PC-3 (cell line): ENCODE measurements around the gene GHRL. TPM values are rescaled to one million over a fixed set of nuclear protein-coding genes. Genes with fewer than 3 reads are reported as not detected.

Experiments
- ATAC-seq: fragments of 200-7000 bp; cut with Tn5 transposase; 2 replicates; pipeline ENCODE4 v1.9.1; 2020; ENCODE audit warnings: mild to moderate bottlenecking, moderate library complexity
- Bru-seq: library from RNA; stranded (reverse); fragments of 400-500 nt; gene quantifications from one replicate; lab custom pipeline; 2021; lab: Mats Ljungman, UMichigan
- BruChase-seq, 2 experiments: library from RNA; stranded (reverse); fragments of 400-500 nt; gene quantifications; one replicate each; lab custom pipeline; 2021; lab: Mats Ljungman, UMichigan
- BruUV-seq: library from RNA; stranded (reverse); fragments of 400-500 nt; replicated peaks from 2 replicates; lab custom pipeline; 2021; lab: Mats Ljungman, UMichigan
- CTCF ChIA-PET: fragments of 300-600 bp; sonication (Branson Sonifier 250); formaldehyde crosslinking; loops from one replicate; lab custom pipeline; 2022; ENCODE audit warnings: antibody characterized with exemption; lab: Charles Lee
- POLR2A ChIA-PET: fragments of 300-600 bp; sonication (Branson Sonifier 250); formaldehyde crosslinking; loops from one replicate; lab custom pipeline; 2022; ENCODE audit warnings: antibody characterized with exemption; ENCODE audit not compliant: unreplicated experiment; lab: Charles Lee
- DNase-seq: peaks from one replicate; pipeline ENCODE4 v3.0.0-alpha.2; 2015
- H2AFZ ChIP-seq: fragments of 300-600 bp; sonication (generic); 2 replicates; pipeline ENCODE4 v1.6.0; 2016; ENCODE audit warnings: antibody characterized with exemption, low read length
- H3F3A ChIP-seq: fragments of 300-600 bp; sonication (generic); one replicate; pipeline ENCODE4 v1.6.0; 2017; ENCODE audit warnings: antibody characterized with exemption, low read length, control low read depth, mild to moderate bottlenecking; ENCODE audit not compliant: unreplicated experiment
- H3K27ac ChIP-seq: fragments of 300-600 bp; sonication (generic); 2 replicates; pipeline ENCODE4 v1.5.1; 2016; ENCODE audit warnings: mild to moderate bottlenecking, low read length
- H3K27me3 ChIP-seq: fragments of 300-600 bp; sonication (generic); 2 replicates; pipeline ENCODE4 v1.6.1; 2016; ENCODE audit warnings: low read length, mixed read lengths
- H3K36me3 ChIP-seq: fragments of 300-600 bp; sonication (generic); 2 replicates; pipeline ENCODE4 v1.6.1; 2016; ENCODE audit warnings: low read depth, mixed run types, low read length, mixed read lengths
- H3K4me1 ChIP-seq: fragments of 300-600 bp; sonication (generic); 2 replicates; pipeline ENCODE4 v1.5.1; 2016; ENCODE audit warnings: low read length; ENCODE audit not compliant: insufficient read depth
- H3K4me2 ChIP-seq: fragments of 300-600 bp; sonication (generic); 2 replicates; pipeline ENCODE4 v1.6.0; 2016; ENCODE audit warnings: low read length
- H3K4me3 ChIP-seq: fragments of 300-600 bp; sonication (generic); 2 replicates; pipeline ENCODE4 v1.5.1; 2016; ENCODE audit warnings: mild to moderate bottlenecking, low read length, mixed read lengths
- H3K79me2 ChIP-seq: fragments of 300-600 bp; sonication (generic); 2 replicates; pipeline ENCODE4 v1.6.1; 2017; ENCODE audit warnings: low read length, mixed read lengths
- H3K9ac ChIP-seq: fragments of 300-600 bp; sonication (generic); 2 replicates; pipeline ENCODE4 v1.6.0; 2016; ENCODE audit warnings: mild to moderate bottlenecking, low read length
- H3K9me2 ChIP-seq: fragments of 300-600 bp; sonication (generic); replicated peaks from 2 replicates; pipeline ENCODE4 v1.6.1; 2016; ENCODE audit warnings: mixed run types, low read length, mixed read lengths
- H3K9me3 ChIP-seq: fragments of 300-600 bp; sonication (generic); 2 replicates; pipeline ENCODE4 v1.6.1; 2016; ENCODE audit warnings: low read length, mixed read lengths
- H4K20me1 ChIP-seq: fragments of 300-600 bp; sonication (generic); 2 replicates; pipeline ENCODE4 v1.6.1; 2016; ENCODE audit warnings: low read length, mixed read lengths
- EZH2 ChIP-seq: fragments of 300-600 bp; sonication (generic); IDR thresholded peaks from one replicate; pipeline ENCODE4 v1.6.1; 2017; ENCODE audit warnings: antibody characterized with exemption, mild to moderate bottlenecking, low read length; ENCODE audit not compliant: unreplicated experiment
- EZH2phosphoT487 ChIP-seq: fragments of 300-600 bp; sonication (generic); IDR thresholded peaks from 2 replicates; pipeline ENCODE4 v1.6.1; 2018; ENCODE audit warnings: mild to moderate bottlenecking, antibody characterized with exemption, low read length, borderline replicate concordance
- intact Hi-C: fragments of 100-400 bp; cut with micrococcal nuclease; formaldehyde crosslinking; loops from 2 replicates; pipeline ENCODE4 v1.9.0; 2023
- long read RNA-seq: library from polyadenylated mRNA; unstranded; transcript quantifications from one replicate; pipeline ENCODE4 v2.0.0, GENCODE V29; 2021; ENCODE audit not compliant: unreplicated experiment
- total RNA-seq: library from RNA; depleted of rRNA; stranded (reverse); fragments of >200 nt; gene quantifications from 2 replicates; pipeline ENCODE4 v1.2.3, GENCODE V29; 2014; rRNA removed
- TF ChIP-seq, protein P1 (sequence below): fragments of 300-600 bp; sonication (generic); conservative IDR thresholded peaks from 2 replicates; pipeline ENCODE4 v1.5.1; 2017; ENCODE audit warnings: antibody characterized with exemption, low read depth, mild to moderate bottlenecking, low read length

Gene GHRL, protein sequence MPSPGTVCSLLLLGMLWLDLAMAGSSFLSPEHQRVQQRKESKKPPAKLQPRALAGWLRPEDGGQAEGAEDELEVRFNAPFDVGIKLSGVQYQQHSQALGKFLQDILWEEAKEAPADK
- total RNA-seq: not detected in 2 replicates
- percentile 44 among the genes with signal in this experiment for Bru-seq, nascent RNA
- percentile 39 among the genes with signal in this experiment for BruChase-seq, experiment 1, labeled RNA remaining after a 6-hour chase
- percentile 43 among the genes with signal in this experiment for BruChase-seq, experiment 2, labeled RNA remaining after a 2-hour chase
- long read RNA-seq, partial matches to known transcripts: 0 of 7 reads
- long read RNA-seq, other reads (novel, unspliced or antisense): 7 of 7 reads

DNA sequence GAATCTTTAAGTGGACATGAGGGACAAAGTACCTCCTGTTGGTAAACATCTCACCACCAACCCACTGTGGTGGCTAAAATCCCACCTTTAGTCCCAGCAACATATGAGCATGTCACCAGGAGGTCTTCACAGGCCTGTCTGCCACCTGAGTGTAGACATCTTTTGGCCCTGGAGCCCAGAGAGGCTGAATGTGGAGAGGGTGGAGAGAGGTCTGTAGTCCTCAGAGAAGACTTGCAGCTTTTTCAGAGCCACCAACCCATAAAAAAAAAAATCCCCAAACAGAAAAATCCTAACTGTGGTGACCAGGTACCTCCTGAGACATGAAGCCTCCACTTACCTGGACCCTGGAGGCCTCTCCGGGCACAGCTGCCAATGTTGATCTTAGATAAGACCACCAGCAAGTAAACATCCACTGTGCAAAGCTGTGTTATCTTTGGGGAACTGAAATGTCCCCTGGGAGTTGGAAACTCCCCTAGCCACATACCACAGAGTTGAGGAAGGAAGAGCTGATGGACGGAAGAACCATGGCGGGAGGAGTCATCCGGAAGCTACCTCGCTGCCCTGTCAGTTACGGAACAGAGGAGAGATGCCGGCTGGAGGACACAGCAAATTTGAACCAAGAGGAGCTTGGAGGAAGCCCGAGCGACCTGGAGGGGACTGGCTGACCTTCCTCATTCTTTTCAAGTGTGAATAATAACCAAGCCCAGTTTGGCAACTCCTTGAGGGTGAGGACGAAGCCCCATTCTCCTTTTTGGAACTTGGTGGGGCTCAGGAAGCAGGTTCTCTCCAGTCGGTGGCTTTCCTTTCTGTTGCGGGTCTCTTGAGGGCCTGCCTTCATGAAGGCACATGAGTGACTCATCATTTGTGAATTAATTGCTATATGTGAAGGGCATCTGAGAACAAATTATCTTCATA lies at the start of gene GHRL:
GHRL (minus strand) TSS at position 443 of the 915 bp plus-strand sequence. CDS start 2,767 bp downstream, outside the sequence.
- POLR2A ChIA-PET: interaction anchor here (0.6 kb wide), 1 partner anchor 274 kb away, joined by 3 read pairs; no protein-coding TSS in a partner anchor
- no TSS peak for BruUV-seq
- peaks cover 10% of the 10 kb centered on the region; the same call in 1 of the 2 replicates for H3K36me3 ChIP-seq

DNA sequence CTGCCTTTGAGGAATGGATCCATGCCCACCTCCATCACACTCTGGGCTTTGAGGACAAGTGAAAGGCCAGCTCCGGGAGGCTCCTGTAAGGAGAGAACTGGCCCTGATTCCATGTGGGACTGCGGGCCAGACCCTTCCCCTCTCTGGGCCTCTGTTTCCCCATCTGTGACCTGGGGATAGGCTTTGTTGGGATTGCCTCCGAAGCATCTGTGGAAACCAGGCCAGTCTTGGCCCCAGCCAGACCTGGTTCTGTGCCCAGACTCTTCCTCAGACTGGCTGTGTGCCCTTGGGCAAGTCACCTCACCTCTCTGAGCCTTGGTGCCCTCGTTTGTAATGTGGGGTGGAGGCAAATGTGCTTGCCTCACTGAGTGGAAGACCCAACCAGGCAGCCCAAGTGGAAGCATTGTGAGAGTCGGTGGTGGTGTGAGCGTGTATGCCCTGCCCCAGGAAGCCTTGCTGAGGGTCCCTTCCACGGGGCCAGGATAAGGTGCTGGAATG lies 49.2 kb upstream of the GHRL start:
- no TSS peak for BruUV-seq
- Histone ChIP-seq H3K4me1 (no peaks in the 10 kb centered on the region), H3K27ac (no peak overlapping the region), H3K79me2 (no peaks in the 10 kb centered on the region), H3F3A (no peaks in the 10 kb centered on the region), H3K9me3 (no peaks in the 10 kb centered on the region), H4K20me1 (no peaks in the 10 kb centered on the region), H3K4me2 (no peak overlapping the region), H3K27me3 (no peaks in the 10 kb centered on the region), H3K4me3 (no peak overlapping the region), H3K9ac (no peak overlapping the region), H2AFZ (no peak overlapping the region), H3K36me3 (no peaks in the 10 kb centered on the region), H3K9me2 (no peaks in the 10 kb centered on the region)
- TF ChIP-seq EZH2: no peak
- TF ChIP-seq, protein P1, sequence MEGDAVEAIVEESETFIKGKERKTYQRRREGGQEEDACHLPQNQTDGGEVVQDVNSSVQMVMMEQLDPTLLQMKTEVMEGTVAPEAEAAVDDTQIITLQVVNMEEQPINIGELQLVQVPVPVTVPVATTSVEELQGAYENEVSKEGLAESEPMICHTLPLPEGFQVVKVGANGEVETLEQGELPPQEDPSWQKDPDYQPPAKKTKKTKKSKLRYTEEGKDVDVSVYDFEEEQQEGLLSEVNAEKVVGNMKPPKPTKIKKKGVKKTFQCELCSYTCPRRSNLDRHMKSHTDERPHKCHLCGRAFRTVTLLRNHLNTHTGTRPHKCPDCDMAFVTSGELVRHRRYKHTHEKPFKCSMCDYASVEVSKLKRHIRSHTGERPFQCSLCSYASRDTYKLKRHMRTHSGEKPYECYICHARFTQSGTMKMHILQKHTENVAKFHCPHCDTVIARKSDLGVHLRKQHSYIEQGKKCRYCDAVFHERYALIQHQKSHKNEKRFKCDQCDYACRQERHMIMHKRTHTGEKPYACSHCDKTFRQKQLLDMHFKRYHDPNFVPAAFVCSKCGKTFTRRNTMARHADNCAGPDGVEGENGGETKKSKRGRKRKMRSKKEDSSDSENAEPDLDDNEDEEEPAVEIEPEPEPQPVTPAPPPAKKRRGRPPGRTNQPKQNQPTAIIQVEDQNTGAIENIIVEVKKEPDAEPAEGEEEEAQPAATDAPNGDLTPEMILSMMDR: no peak
- no peak for TF ChIP-seq EZH2phosphoT487
- ChIA-PET POLR2A (no interaction called here), CTCF (no interaction called here)
- no peak for ATAC-seq
- DNase-seq: no peak
- intact Hi-C loops: no loop called here

More for the DNA sequence above, at the start of gene GHRL:
- DNase-seq (no peak), ATAC-seq (no peak)
- no peak within 1 kb of the TSS for H3K9ac ChIP-seq
- TF ChIP-seq, protein P1: no peak
- TF ChIP-seq EZH2phosphoT487: no peak
- TF ChIP-seq EZH2: no peak
- no peak within 1 kb of the TSS for H3K4me3 ChIP-seq
- no peaks in the 10 kb centered on the region for H3K9me3 ChIP-seq
- H3K27ac ChIP-seq: no peak within 1 kb of the TSS
- H3K4me2 ChIP-seq: no peak within 1 kb of the TSS
- no peaks in the 10 kb centered on the region for H4K20me1 ChIP-seq
- no peak within 1 kb of the TSS for H2AFZ ChIP-seq
- no peaks in the 10 kb centered on the region for H3F3A ChIP-seq
- intact Hi-C loops: no loop called here
- H3K27me3 ChIP-seq: no peaks in the 10 kb centered on the region
- no peaks in the 10 kb centered on the region for H3K4me1 ChIP-seq
- H3K9me2 ChIP-seq: no peaks in the 10 kb centered on the region
- CTCF ChIA-PET: no interaction called here
- no peaks in the 10 kb centered on the region for H3K79me2 ChIP-seq
